A549 (cell line): ENCODE measurements around the gene PRKCZ. TPM values are rescaled to one million over a fixed set of nuclear protein-coding genes. Genes with fewer than 3 reads are reported as not detected.

Experiments
- ATAC-seq, 2 experiments: fragments of 200-7000 bp in 1 of 2; fragments of >200 bp in 1 of 2; cut with Nextera tagmentation in 1 of 2; cut with Tn5 transposase in 1 of 2; 3 replicates each; pipeline versions ENCODE4 v1.8.0 to v1.9.1; 2018 to 2020; ENCODE audit warnings: mild to moderate bottlenecking in 1 of 2, moderate library complexity in 1 of 2
- CTCF ChIA-PET: fragments of 300-600 bp; sonication (Branson Sonifier 250); formaldehyde crosslinking; extraction: SDS; loops from one replicate; lab custom pipeline; 2021; ENCODE audit warnings: antibody characterized with exemption, inconsistent platforms; lab: Yijun Ruan, JAX
- POLR2A ChIA-PET: fragments of 350-600 bp; formaldehyde crosslinking; extraction: SDS; loops from one replicate; lab custom pipeline; 2021; ENCODE audit warnings: antibody characterized with exemption, inconsistent platforms; lab: Yijun Ruan, JAX
- DNase-seq, 2 experiments: peaks; one replicate each; pipeline versions ENCODE4 v3.0.0 to v3.0.0-alpha.2; 2011 to 2016; ENCODE audit warnings: low read depth in 1 of 2, low spot score in 1 of 2
- FAIRE-seq: peaks from 2 replicates; lab custom pipeline; 2011; peaks lifted over from hg19 to GRCh38; lab: Jason Lieb, UNC
- H3K27ac ChIP-seq, 2 experiments: fragments of >200 bp; sonication (Bioruptor Twin); formaldehyde crosslinking; 3 replicates each; pipeline ENCODE4 v1.5.1; 2016 to 2017
- H3K4me1 ChIP-seq: fragments of >200 bp; sonication (Bioruptor Twin); formaldehyde crosslinking; 3 replicates; pipeline ENCODE4 v1.6.1; 2016
- H3K4me2 ChIP-seq: fragments of >200 bp; sonication (Bioruptor Twin); formaldehyde crosslinking; 3 replicates; pipeline ENCODE4 v1.6.1; 2016
- H3K4me3 ChIP-seq: fragments of >200 bp; sonication (Bioruptor Twin); formaldehyde crosslinking; 3 replicates; pipeline ENCODE4 v1.5.1; 2016
- H3K9me3 ChIP-seq: fragments of >200 bp; sonication (Bioruptor Twin); formaldehyde crosslinking; 3 replicates; pipeline ENCODE4 v1.6.1; 2016
- BHLHE40 ChIP-seq: IDR thresholded peaks from 2 replicates; pipeline ENCODE4 v1.6.1; 2012; ENCODE audit warnings: low read depth, low read length, inconsistent platforms
- CBX2 ChIP-seq: fragments of 200-600 bp; sonication (generic); IDR thresholded peaks from 2 replicates; pipeline ENCODE4 v1.6.1; 2016; ENCODE audit warnings: low read depth, mild to moderate bottlenecking, borderline replicate concordance
- CBX8 ChIP-seq: fragments of 200-600 bp; sonication (generic); IDR thresholded peaks from 2 replicates; pipeline ENCODE4 v1.6.1; 2016
- CHD2 ChIP-seq: fragments of 150-350 bp; IDR thresholded peaks from 2 replicates; pipeline ENCODE4 v1.6.1; 2014; ENCODE audit warnings: low read length; ENCODE audit not compliant: partially characterized antibody
- ESRRA ChIP-seq: fragments of 150-350 bp; IDR thresholded peaks from 2 replicates; pipeline ENCODE4 v1.6.1; 2014; ENCODE audit warnings: mild to moderate bottlenecking, low read length, borderline replicate concordance
- HES2 ChIP-seq: fragments of >200 bp; sonication (Bioruptor Twin); formaldehyde crosslinking; IDR thresholded peaks from 2 replicates; pipeline ENCODE4 v1.6.1; 2016
- HEYL ChIP-seq: fragments of 250-450 bp; sonication (Bioruptor Pico); IDR thresholded peaks from 2 replicates; pipeline ENCODE4 v1.8.0; 2021; ENCODE audit warnings: mild to moderate bottlenecking, moderate library complexity
- HOXA7 ChIP-seq: fragments of 250-450 bp; sonication (Bioruptor Pico); IDR thresholded peaks from 2 replicates; pipeline ENCODE4 v1.5.0; 2020; ENCODE audit warnings: mild to moderate bottlenecking, moderate library complexity
- HOXB5 ChIP-seq: fragments of 250-450 bp; sonication (Bioruptor Pico); IDR thresholded peaks from 2 replicates; pipeline ENCODE4 v1.5.0; 2020; ENCODE audit warnings: mild to moderate bottlenecking, moderate library complexity
- JUNB ChIP-seq: fragments of >200 bp; sonication (Bioruptor Twin); formaldehyde crosslinking; IDR thresholded peaks from 2 replicates; pipeline ENCODE4 v1.6.1; 2016
- KDM5A ChIP-seq: fragments of 200-600 bp; sonication (generic); IDR thresholded peaks from 2 replicates; pipeline ENCODE4 v1.6.1; 2016; ENCODE audit warnings: antibody characterized with exemption, mild to moderate bottlenecking
- MAZ ChIP-seq: fragments of 150-350 bp; IDR thresholded peaks from 2 replicates; pipeline ENCODE4 v1.6.1; 2014; ENCODE audit warnings: antibody characterized with exemption, low read depth, low read length, borderline replicate concordance
- NR3C1 ChIP-seq: fragments of >200 bp; sonication (Bioruptor Twin); formaldehyde crosslinking; IDR thresholded peaks from 3 replicates; pipeline ENCODE4 v1.6.1; 2017
- POLR2AphosphoS2 ChIP-seq: conservative IDR thresholded peaks from 2 replicates; pipeline ENCODE4 v1.6.1; 2012; ENCODE audit warnings: low read length, improper control_type of control experiment, inconsistent platforms
- RCOR1 ChIP-seq: fragments of 150-350 bp; IDR thresholded peaks from 2 replicates; pipeline ENCODE4 v1.6.1; 2014; ENCODE audit warnings: antibody characterized with exemption, low read length, low read depth
- RNF2 ChIP-seq: fragments of 200-600 bp; sonication (generic); IDR thresholded peaks from 2 replicates; pipeline ENCODE4 v1.6.1; 2016; ENCODE audit warnings: low read depth, mild to moderate bottlenecking, antibody characterized with exemption, moderate library complexity, borderline replicate concordance
- SMC3 ChIP-seq: fragments of >200 bp; sonication (Bioruptor Twin); formaldehyde crosslinking; IDR thresholded peaks from 3 replicates; pipeline ENCODE4 v1.6.1; 2018; ENCODE audit warnings: inconsistent platforms
- SREBF2 ChIP-seq: fragments of 450-650 bp; IDR thresholded peaks from 2 replicates; pipeline ENCODE4 v1.6.1; 2014; ENCODE audit warnings: mild to moderate bottlenecking, moderate library complexity
- TFCP2L1 ChIP-seq: fragments of 250-450 bp; sonication (Bioruptor Pico); IDR thresholded peaks from 2 replicates; pipeline ENCODE4 v1.5.0; 2021; ENCODE audit warnings: mild to moderate bottlenecking
- USF2 ChIP-seq: fragments of 450-650 bp; IDR thresholded peaks from 2 replicates; pipeline ENCODE4 v1.6.1; 2014; ENCODE audit warnings: antibody characterized with exemption
- ZC3H11A ChIP-seq: fragments of 450-650 bp; IDR thresholded peaks from 2 replicates; pipeline ENCODE4 v1.6.1; 2014; ENCODE audit warnings: antibody characterized with exemption, mild to moderate bottlenecking
- ZFP36 ChIP-seq: fragments of 450-650 bp; IDR thresholded peaks from 2 replicates; pipeline ENCODE4 v1.6.1; 2014; ENCODE audit warnings: borderline replicate concordance; ENCODE audit not compliant: partially characterized antibody
- WGBS: methylation state at CpG from one replicate; pipeline ENCODE4 v1.1.6; 2017; ENCODE audit errors: missing lambda C conversion rate; 5-methylcytosine and 5-hydroxymethylcytosine counted together
- polyA plus RNA-seq, 4 experiments: library from polyadenylated mRNA; depleted of rRNA in 3 of 4; stranded (reverse); fragments of >200 nt; fragmentation: RNase III in 1 of 4; extraction: RNeasy Plus Mini Kit Qiagen cat#74134 plus additional on column Dnase treatment in 1 of 4; gene quantifications; 2 replicates in 3 of 4; 3 replicates in 1 of 4; pipeline ENCODE4 v1.2.3, GENCODE V29; 2011 to 2017
- TF ChIP-seq, protein P1 (sequence below): fragments of 250-450 bp; sonication (Bioruptor Pico); IDR thresholded peaks from 2 replicates; pipeline ENCODE4 v1.5.0; 2020; ENCODE audit warnings: low read depth, mild to moderate bottlenecking, moderate library complexity
- TF ChIP-seq, protein P2 (sequence below): IDR thresholded peaks from 2 replicates; pipeline ENCODE4 v1.6.1; 2012
- TF ChIP-seq, protein P3 (sequence below): fragments of >200 bp; sonication (Bioruptor Twin); formaldehyde crosslinking; IDR thresholded peaks from 3 replicates; pipeline ENCODE4 v1.5.1; 2016
- TF ChIP-seq, protein P4 (sequence below): fragments of >200 bp; sonication (Bioruptor Twin); formaldehyde crosslinking; IDR thresholded peaks from 3 replicates; pipeline ENCODE4 v1.6.1; 2016

PRKCZ gene
- polyA plus RNA-seq, 2 of the 4 experiments (the other 2 are of a cell fraction): 9.5 to 9.8 TPM

DNA sequence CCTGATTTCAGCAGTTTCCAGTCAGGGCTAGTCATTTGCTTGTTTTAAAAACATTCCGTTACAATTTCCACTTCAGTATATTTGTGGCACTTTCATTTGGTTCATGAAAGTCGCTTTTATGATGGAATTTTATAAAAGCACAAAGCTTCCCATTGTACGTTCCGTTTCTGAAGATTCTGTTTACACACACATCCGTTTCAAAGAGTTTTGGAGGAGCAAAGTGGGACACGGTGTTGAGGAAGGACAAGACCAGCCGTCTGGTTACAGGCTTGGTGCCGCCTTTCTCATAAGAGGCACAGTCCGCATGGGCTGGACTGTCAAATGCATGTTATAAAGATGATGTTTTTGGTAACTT is 84.0 kb downstream of the PRKCZ start:
- ChIA-PET POLR2A (no interaction called here), CTCF (no interaction called here)
- DNase-seq (no peak), ATAC-seq (no peak), FAIRE-seq (no peak)
- Histone ChIP-seq H3K4me1 (peaks cover 8% of the 10 kb centered on the region; the same call in 2 of the 3 replicates), H3K4me2 (no peak overlapping the region), H3K4me3 (no peak overlapping the region), H3K9me3 (no peaks in the 10 kb centered on the region), H3K27ac (no peak overlapping the region)
- 86% methylated on average over 9 of the region's 9 CpGs for WGBS
- no peak for TF ChIP-seq NR3C1
- TF ChIP-seq CBX2: no peak
- no peak for TF ChIP-seq SREBF2
- TF ChIP-seq HOXA7 (CRISPR knock-in tag): no peak
- no peak for TF ChIP-seq HOXB5 (CRISPR knock-in tag)
- TF ChIP-seq RNF2: no peak
- TF ChIP-seq RCOR1: no peak
- no peak for TF ChIP-seq CHD2
- no peak for TF ChIP-seq ZFP36
- TF ChIP-seq, protein P1, sequence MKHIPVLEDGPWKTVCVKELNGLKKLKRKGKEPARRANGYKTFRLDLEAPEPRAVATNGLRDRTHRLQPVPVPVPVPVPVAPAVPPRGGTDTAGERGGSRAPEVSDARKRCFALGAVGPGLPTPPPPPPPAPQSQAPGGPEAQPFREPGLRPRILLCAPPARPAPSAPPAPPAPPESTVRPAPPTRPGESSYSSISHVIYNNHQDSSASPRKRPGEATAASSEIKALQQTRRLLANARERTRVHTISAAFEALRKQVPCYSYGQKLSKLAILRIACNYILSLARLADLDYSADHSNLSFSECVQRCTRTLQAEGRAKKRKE (CRISPR knock-in tag): no peak
- no peak for TF ChIP-seq HEYL
- TF ChIP-seq, protein P2, sequence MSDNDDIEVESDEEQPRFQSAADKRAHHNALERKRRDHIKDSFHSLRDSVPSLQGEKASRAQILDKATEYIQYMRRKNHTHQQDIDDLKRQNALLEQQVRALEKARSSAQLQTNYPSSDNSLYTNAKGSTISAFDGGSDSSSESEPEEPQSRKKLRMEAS: no peak
- TF ChIP-seq JUNB: no peak
- no peak for TF ChIP-seq SMC3
- no peak for TF ChIP-seq BHLHE40
- TF ChIP-seq ESRRA: no peak

DNA sequence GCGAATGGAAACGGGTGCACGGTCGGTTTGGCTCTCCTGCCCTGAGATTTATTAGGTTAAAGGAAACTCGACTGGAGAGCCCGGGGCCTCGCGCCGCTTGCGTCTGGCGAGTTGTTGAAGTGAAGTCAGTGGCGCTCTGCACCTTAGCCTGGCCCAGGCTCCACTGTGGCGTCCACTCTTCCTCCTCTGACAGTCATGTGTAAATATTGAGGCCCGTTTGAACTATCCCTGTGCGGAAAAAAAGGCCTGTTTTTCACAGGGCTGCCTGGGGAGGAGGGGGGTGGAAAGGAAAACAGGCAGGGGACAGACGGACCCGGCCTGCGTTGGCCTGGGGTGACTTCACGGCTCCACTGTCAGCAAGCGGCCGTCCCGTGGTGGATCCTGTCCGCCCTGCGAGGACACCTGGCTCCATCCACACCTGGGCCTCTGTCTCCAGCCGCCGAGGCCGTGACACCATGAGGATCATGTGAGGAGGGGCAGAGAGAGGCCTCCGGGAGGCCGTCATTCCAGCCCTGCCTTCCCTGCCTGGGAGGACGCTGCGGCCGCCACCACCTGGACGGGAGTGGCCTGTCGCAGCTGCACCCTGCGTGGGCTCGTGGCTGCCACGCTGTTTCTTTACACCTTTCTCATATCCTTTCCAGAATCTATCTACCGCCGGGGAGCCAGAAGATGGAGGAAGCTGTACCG is 84.6 kb downstream of the PRKCZ start:
- TF ChIP-seq KDM5A (no peak), MAZ (no peak), SREBF2 (no peak), USF2 (no peak), POLR2AphosphoS2 (no peak), CBX8 (no peak), ZC3H11A (no peak), TFCP2L1 (CRISPR knock-in tag) (no peak), HES2 (no peak), ESRRA (no peak)
- TF ChIP-seq, protein P3, sequence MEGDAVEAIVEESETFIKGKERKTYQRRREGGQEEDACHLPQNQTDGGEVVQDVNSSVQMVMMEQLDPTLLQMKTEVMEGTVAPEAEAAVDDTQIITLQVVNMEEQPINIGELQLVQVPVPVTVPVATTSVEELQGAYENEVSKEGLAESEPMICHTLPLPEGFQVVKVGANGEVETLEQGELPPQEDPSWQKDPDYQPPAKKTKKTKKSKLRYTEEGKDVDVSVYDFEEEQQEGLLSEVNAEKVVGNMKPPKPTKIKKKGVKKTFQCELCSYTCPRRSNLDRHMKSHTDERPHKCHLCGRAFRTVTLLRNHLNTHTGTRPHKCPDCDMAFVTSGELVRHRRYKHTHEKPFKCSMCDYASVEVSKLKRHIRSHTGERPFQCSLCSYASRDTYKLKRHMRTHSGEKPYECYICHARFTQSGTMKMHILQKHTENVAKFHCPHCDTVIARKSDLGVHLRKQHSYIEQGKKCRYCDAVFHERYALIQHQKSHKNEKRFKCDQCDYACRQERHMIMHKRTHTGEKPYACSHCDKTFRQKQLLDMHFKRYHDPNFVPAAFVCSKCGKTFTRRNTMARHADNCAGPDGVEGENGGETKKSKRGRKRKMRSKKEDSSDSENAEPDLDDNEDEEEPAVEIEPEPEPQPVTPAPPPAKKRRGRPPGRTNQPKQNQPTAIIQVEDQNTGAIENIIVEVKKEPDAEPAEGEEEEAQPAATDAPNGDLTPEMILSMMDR: no peak
- TF ChIP-seq, protein P2: no peak
- TF ChIP-seq, protein P4, sequence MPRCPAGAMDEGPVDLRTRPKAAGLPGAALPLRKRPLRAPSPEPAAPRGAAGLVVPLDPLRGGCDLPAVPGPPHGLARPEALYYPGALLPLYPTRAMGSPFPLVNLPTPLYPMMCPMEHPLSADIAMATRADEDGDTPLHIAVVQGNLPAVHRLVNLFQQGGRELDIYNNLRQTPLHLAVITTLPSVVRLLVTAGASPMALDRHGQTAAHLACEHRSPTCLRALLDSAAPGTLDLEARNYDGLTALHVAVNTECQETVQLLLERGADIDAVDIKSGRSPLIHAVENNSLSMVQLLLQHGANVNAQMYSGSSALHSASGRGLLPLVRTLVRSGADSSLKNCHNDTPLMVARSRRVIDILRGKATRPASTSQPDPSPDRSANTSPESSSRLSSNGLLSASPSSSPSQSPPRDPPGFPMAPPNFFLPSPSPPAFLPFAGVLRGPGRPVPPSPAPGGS: no peak
- Histone ChIP-seq H3K4me2 (no peak overlapping the region), H3K27ac (no peak overlapping the region), H3K4me3 (no peak overlapping the region), H3K4me1 (peaks cover 8% of the 10 kb centered on the region; the same call in 2 of the 3 replicates), H3K9me3 (no peaks in the 10 kb centered on the region)
- ChIA-PET CTCF (no interaction called here), POLR2A (no interaction called here)
- DNase-seq: no peak
- no peak for FAIRE-seq
- WGBS: 93% methylated on average over 38 of the region's 40 CpGs
- ATAC-seq: no peak
